HepG2 (cell line): ENCODE measurements around the gene NOP9. TPM values are rescaled to one million over a fixed set of nuclear protein-coding genes. Genes with fewer than 3 reads are reported as not detected.

ENCODE experiments used
- CHCHD3 ChIP-seq: sonication (generic); formaldehyde crosslinking; IDR thresholded peaks from 2 replicates; pipeline ENCODE4 v1.8.0; 2022; ENCODE audit warnings: mild to moderate bottlenecking, missing genetic modification reagents, moderate library complexity
- MNT ChIP-seq: fragments of 450-650 bp; IDR thresholded peaks from 2 replicates; pipeline ENCODE4 v1.6.1; 2016
- SIN3B ChIP-seq: fragments of 150-350 bp; IDR thresholded peaks from 2 replicates; pipeline ENCODE4 v1.6.1; 2014; ENCODE audit warnings: low read length
- TRIM24 ChIP-seq: sonication (generic); formaldehyde crosslinking; IDR thresholded peaks from 2 replicates; pipeline ENCODE4 v1.8.0; 2022; ENCODE audit warnings: mild to moderate bottlenecking, missing genetic modification reagents
- ZNF670 ChIP-seq: sonication (generic); formaldehyde crosslinking; IDR thresholded peaks from 2 replicates; pipeline ENCODE4 v1.8.0; 2022; ENCODE audit warnings: mild to moderate bottlenecking, missing genetic modification reagents, borderline replicate concordance
- ZNF83 ChIP-seq: sonication (generic); formaldehyde crosslinking; IDR thresholded peaks from 2 replicates; pipeline ENCODE4 v1.4.0; 2020; ENCODE audit warnings: missing genetic modification reagents, mild to moderate bottlenecking, borderline replicate concordance
- polyA plus RNA-seq, 8 experiments: library from polyadenylated mRNA; depleted of rRNA in 3 of 8; stranded (reverse) in 7 of 8; unstranded in 1 of 8; fragments of >200 nt; fragmentation: Illumina TruSeq in 4 of 8; extraction: Trizol in 4 of 8; gene quantifications; 2 replicates each; pipeline versions ENCODE4 v1.2.1 to v1.2.3, GENCODE V29; 2011 to 2016; ENCODE audit warnings: low read depth in 4 of 8, missing spikeins in 1 of 8, mixed read lengths in 1 of 8; ENCODE audit not compliant: insufficient read depth in 1 of 8
- total RNA-seq, 5 experiments: library from RNA; depleted of rRNA; stranded (reverse); fragments of >200 nt; fragmentation: Illumina TruSeq; extraction: Trizol; gene quantifications; 2 replicates each; pipeline ENCODE4 v1.2.3, GENCODE V29; 2016; ENCODE audit warnings: low read depth in 1 of 5
- TF ChIP-seq, protein P1 (sequence below): sonication (generic); formaldehyde crosslinking; IDR thresholded peaks from 2 replicates; pipeline ENCODE4 v1.4.0; 2020; ENCODE audit warnings: missing genetic modification reagents, borderline replicate concordance

Gene NOP9
- total and polyA plus RNA-seq, 2 of the 13 experiments (the other 11 are each of a cell fraction or from before 2014, with no cell fraction given), result 24.5 to 61.6 TPM

- TF ChIP-seq, protein P1, sequence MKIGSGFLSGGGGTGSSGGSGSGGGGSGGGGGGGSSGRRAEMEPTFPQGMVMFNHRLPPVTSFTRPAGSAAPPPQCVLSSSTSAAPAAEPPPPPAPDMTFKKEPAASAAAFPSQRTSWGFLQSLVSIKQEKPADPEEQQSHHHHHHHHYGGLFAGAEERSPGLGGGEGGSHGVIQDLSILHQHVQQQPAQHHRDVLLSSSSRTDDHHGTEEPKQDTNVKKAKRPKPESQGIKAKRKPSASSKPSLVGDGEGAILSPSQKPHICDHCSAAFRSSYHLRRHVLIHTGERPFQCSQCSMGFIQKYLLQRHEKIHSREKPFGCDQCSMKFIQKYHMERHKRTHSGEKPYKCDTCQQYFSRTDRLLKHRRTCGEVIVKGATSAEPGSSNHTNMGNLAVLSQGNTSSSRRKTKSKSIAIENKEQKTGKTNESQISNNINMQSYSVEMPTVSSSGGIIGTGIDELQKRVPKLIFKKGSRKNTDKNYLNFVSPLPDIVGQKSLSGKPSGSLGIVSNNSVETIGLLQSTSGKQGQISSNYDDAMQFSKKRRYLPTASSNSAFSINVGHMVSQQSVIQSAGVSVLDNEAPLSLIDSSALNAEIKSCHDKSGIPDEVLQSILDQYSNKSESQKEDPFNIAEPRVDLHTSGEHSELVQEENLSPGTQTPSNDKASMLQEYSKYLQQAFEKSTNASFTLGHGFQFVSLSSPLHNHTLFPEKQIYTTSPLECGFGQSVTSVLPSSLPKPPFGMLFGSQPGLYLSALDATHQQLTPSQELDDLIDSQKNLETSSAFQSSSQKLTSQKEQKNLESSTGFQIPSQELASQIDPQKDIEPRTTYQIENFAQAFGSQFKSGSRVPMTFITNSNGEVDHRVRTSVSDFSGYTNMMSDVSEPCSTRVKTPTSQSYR (CRISPR knock-in tag), result no peak; the same call in 1 of the 2 replicates
- TF ChIP-seq MNT (no peak), CHCHD3 (CRISPR knock-in tag) (peak; percentile 54; the same call in 1 of the 2 replicates), ZNF670 (CRISPR knock-in tag) (no peak), ZNF83 (no peak), SIN3B (no peak), TRIM24 (CRISPR knock-in tag) (0 out of 2 replicates have a peak, but pooled peaks have one; percentile 57)
Measured at GRCh38 chr14:24308342-24309124, 8.9 kb downstream of the NOP9 start (continued).
